Measurements from ENCODE around the gene ATL2.

Gene ATL2

GRCh38 chr2:38353402-38353801 is 23.7 kb downstream of the ATL2 start:
- Histone ChIP-seq H3K4me3 (replicated peaks; ENCODE audit: low read depth, low read length) (no peak overlapping the region), H3K27me3 (replicated peaks; ENCODE audit: control insufficient read depth, insufficient read depth, low read length) (no peaks in the 10 kb centered on the region), H3K36me3 (ENCODE audit: control insufficient read depth, insufficient read depth, low read length) (no peaks in the 10 kb centered on the region; the same call in 1 of the 2 replicates)
- TF ChIP-seq CTCF (IDR thresholded peaks at IDR 0.05; ENCODE audit: insufficient read depth, low read length, poor library complexity, severe bottlenecking) = no peak
- no peak for DNase-seq (ENCODE audit: extremely low read depth, insufficient read length)

- no peak for DNase-seq (ENCODE audit: extremely low read depth, insufficient read length)
- Histone ChIP-seq H3K27me3 (replicated peaks; ENCODE audit: control insufficient read depth, insufficient read depth, low read length) (no peaks in the 10 kb centered on the region), H3K36me3 (ENCODE audit: control insufficient read depth, insufficient read depth, low read length) (no peaks in the 10 kb centered on the region; the same call in 1 of the 2 replicates), H3K4me3 (replicated peaks; ENCODE audit: low read depth, low read length) (no peak overlapping the region)
- no peak for TF ChIP-seq CTCF (IDR thresholded peaks at IDR 0.05; ENCODE audit: insufficient read depth, low read length, poor library complexity, severe bottlenecking)
Observed at GRCh38 chr2:38352336-38352735, 24.7 kb downstream of the ATL2 start.

GRCh38 chr2:38345323-38346038 is 31.6 kb downstream of the ATL2 start:
- Histone ChIP-seq H3K27me3 (replicated peaks; ENCODE audit: control insufficient read depth, insufficient read depth, low read length) (no peaks in the 10 kb centered on the region), H3K36me3 (ENCODE audit: control insufficient read depth, insufficient read depth, low read length) (peaks cover 1% of the 10 kb centered on the region; the same call in 1 of the 2 replicates), H3K4me3 (replicated peaks; ENCODE audit: low read depth, low read length) (no peak overlapping the region)
- no peak for TF ChIP-seq CTCF (IDR thresholded peaks at IDR 0.05; ENCODE audit: insufficient read depth, low read length, poor library complexity, severe bottlenecking)
- no peak for DNase-seq (ENCODE audit: extremely low read depth, insufficient read length)

GRCh38 chr2:38344813-38345212 is 32.3 kb downstream of the ATL2 start:
- H3K36me3 ChIP-seq (ENCODE audit: control insufficient read depth, insufficient read depth, low read length) = peaks cover 1% of the 10 kb centered on the region; the same call in 1 of the 2 replicates

GRCh38 chr2:38343212-38343611 is 33.9 kb downstream of the ATL2 start:
- no peak overlapping the region for H3K4me3 ChIP-seq (replicated peaks; ENCODE audit: low read depth, low read length)
- H3K27me3 ChIP-seq (replicated peaks; ENCODE audit: control insufficient read depth, insufficient read depth, low read length) = no peaks in the 10 kb centered on the region
- peaks cover 1% of the 10 kb centered on the region; the same call in 1 of the 2 replicates for H3K36me3 ChIP-seq (ENCODE audit: control insufficient read depth, insufficient read depth, low read length)
- no peak for TF ChIP-seq CTCF (IDR thresholded peaks at IDR 0.05; ENCODE audit: insufficient read depth, low read length, poor library complexity, severe bottlenecking)
- DNase-seq (ENCODE audit: extremely low read depth, insufficient read length) = no peak

More at GRCh38 chr2:38344813-38345212, 32.3 kb downstream of the ATL2 start:
- no peak for DNase-seq (ENCODE audit: extremely low read depth, insufficient read length)
- H3K4me3 ChIP-seq (replicated peaks; ENCODE audit: low read depth, low read length) = no peak overlapping the region
- no peaks in the 10 kb centered on the region for H3K27me3 ChIP-seq (replicated peaks; ENCODE audit: control insufficient read depth, insufficient read depth, low read length)
- TF ChIP-seq CTCF (IDR thresholded peaks at IDR 0.05; ENCODE audit: insufficient read depth, low read length, poor library complexity, severe bottlenecking) = no peak

All from GM06990 (cell line).